Suprapubic skin (tissue), 4 donors: ENCODE results near the gene PLK5. TPM values are rescaled to one million over a fixed set of nuclear protein-coding genes. Genes with fewer than 3 reads are reported as not detected.

Source experiments
- DNase-seq, 2 donors: peaks; one replicate each; pipeline ENCODE4 v3.0.0-alpha.2; 2019; ENCODE audit warnings: low spot score in 2 of 2
- H3K27ac ChIP-seq: fragments of 200-600 bp; sonication (generic); one replicate; pipeline ENCODE4 v1.5.1; 2019
- H3K27me3 ChIP-seq: fragments of 200-600 bp; sonication (generic); one replicate; pipeline ENCODE4 v1.5.1; 2019
- H3K36me3 ChIP-seq: fragments of 200-600 bp; sonication (generic); one replicate; pipeline ENCODE4 v1.5.1; 2019
- H3K4me1 ChIP-seq: fragments of 200-600 bp; sonication (generic); one replicate; pipeline ENCODE4 v1.5.1; 2019
- H3K4me3 ChIP-seq: fragments of 200-600 bp; sonication (generic); one replicate; pipeline ENCODE4 v1.5.1; 2019; ENCODE audit warnings: mild to moderate bottlenecking
- H3K9me3 ChIP-seq: fragments of 200-600 bp; sonication (generic); one replicate; pipeline ENCODE4 v1.5.1; 2019
- CTCF ChIP-seq, 2 donors: fragments of 200-600 bp in 1 of 2; fragments of 450-650 bp in 1 of 2; sonication (generic) in 1 of 2; IDR thresholded peaks; one replicate each; pipeline ENCODE4 v1.5.1; 2016 to 2019; ENCODE audit warnings: antibody characterized with exemption in 2 of 2, mild to moderate bottlenecking in 1 of 2, moderate library complexity in 1 of 2
- EP300 ChIP-seq: sonication (generic); formaldehyde crosslinking; IDR thresholded peaks from one replicate; pipeline ENCODE4 v1.6.1; 2017; ENCODE audit warnings: antibody characterized with exemption
- POLR2A ChIP-seq, 2 donors: fragments of 450-650 bp; IDR thresholded peaks; one replicate each; pipeline ENCODE4 v1.6.1; 2017; ENCODE audit warnings: antibody characterized with exemption in 2 of 2, mild to moderate bottlenecking in 2 of 2, moderate library complexity in 2 of 2
- POLR2AphosphoS5 ChIP-seq, 3 donors: sonication (generic); formaldehyde crosslinking; IDR thresholded peaks; one replicate each; pipeline ENCODE4 v1.6.1; 2017; ENCODE audit warnings: antibody characterized with exemption in 3 of 3
- WGBS: methylation state at CpG from one replicate; pipeline ENCODE4 v1.1.5; 2018; 5-methylcytosine and 5-hydroxymethylcytosine counted together
- total RNA-seq, 4 donors: library from RNA; depleted of rRNA; stranded (reverse); fragments of >200 nt; gene quantifications; one replicate each; pipeline ENCODE4 v1.1.0, GENCODE V29; 2016

Gene PLK5
- total RNA-seq, 4 donors from 2014 or later: 0.23 to 1.2 TPM; not detected in 2

- no peaks in the 10 kb centered on the region for H3K4me1 ChIP-seq
- 84% methylated on average over 10 of the region's 10 CpGs for WGBS
- no peak for DNase-seq
Observed at GRCh38 chr19:1553415-1553814, 29.5 kb downstream of the PLK5 start.

GRCh38 chr19:1554968-1555367 is 31.1 kb downstream of the PLK5 start:
- 91% methylated on average over 24 of the region's 24 CpGs for WGBS
- Histone ChIP-seq H3K4me3 (no peak overlapping the region), H3K27me3 (no peaks in the 10 kb centered on the region), H3K36me3 (peaks cover 19% of the 10 kb centered on the region), H3K4me1 (no peaks in the 10 kb centered on the region), H3K9me3 (no peaks in the 10 kb centered on the region), H3K27ac (no peak overlapping the region)
- no peak for DNase-seq
- TF ChIP-seq POLR2A (IDR thresholded peaks at IDR 0.05): no peak
- no peak for TF ChIP-seq CTCF (IDR thresholded peaks at IDR 0.05)
- no peak for TF ChIP-seq POLR2AphosphoS5 (IDR thresholded peaks at IDR 0.05)
- TF ChIP-seq EP300: no peak

More at GRCh38 chr19:1553415-1553814, 29.5 kb downstream of the PLK5 start:
- H3K4me3 ChIP-seq: no peak overlapping the region
- no peaks in the 10 kb centered on the region for H3K9me3 ChIP-seq
- TF ChIP-seq EP300 (no peak), POLR2AphosphoS5 (IDR thresholded peaks at IDR 0.05) (no peak), CTCF (IDR thresholded peaks at IDR 0.05) (no peak), POLR2A (IDR thresholded peaks at IDR 0.05) (no peak)
- H3K27me3 ChIP-seq: no peaks in the 10 kb centered on the region
- no peak overlapping the region for H3K27ac ChIP-seq
- H3K36me3 ChIP-seq: peaks cover 19% of the 10 kb centered on the region

GRCh38 chr19:1555487-1556389 is 31.9 kb downstream of the PLK5 start:
- no peak for DNase-seq
- peaks cover 19% of the 10 kb centered on the region for H3K36me3 ChIP-seq
- no peak overlapping the region for H3K4me3 ChIP-seq
- 95% methylated on average over 105 of the region's 121 CpGs for WGBS
- TF ChIP-seq EP300 (no peak), CTCF (IDR thresholded peaks at IDR 0.05) (no peak), POLR2AphosphoS5 (IDR thresholded peaks at IDR 0.05) (no peak), POLR2A (IDR thresholded peaks at IDR 0.05) (no peak)
- no peaks in the 10 kb centered on the region for H3K9me3 ChIP-seq
- no peak overlapping the region for H3K27ac ChIP-seq
- peaks cover 5% of the 10 kb centered on the region for H3K4me1 ChIP-seq
- H3K27me3 ChIP-seq: no peaks in the 10 kb centered on the region

- H3K4me1 ChIP-seq: peaks cover 5% of the 10 kb centered on the region
- no peak overlapping the region for H3K4me3 ChIP-seq
- H3K36me3 ChIP-seq: peaks cover 19% of the 10 kb centered on the region
- H3K27me3 ChIP-seq: no peaks in the 10 kb centered on the region
- no peak for DNase-seq
- TF ChIP-seq EP300: no peak
- H3K27ac ChIP-seq: no peak overlapping the region
- WGBS: 93% methylated on average over 49 of the region's 66 CpGs
- H3K9me3 ChIP-seq: no peaks in the 10 kb centered on the region
Observed at GRCh38 chr19:1556390-1557070, 32.7 kb downstream of the PLK5 start.

- no peak overlapping the region for H3K27ac ChIP-seq
- H3K9me3 ChIP-seq: no peaks in the 10 kb centered on the region
- H3K36me3 ChIP-seq: peaks cover 19% of the 10 kb centered on the region
- H3K4me3 ChIP-seq: no peak overlapping the region
- H3K4me1 ChIP-seq: peaks cover 5% of the 10 kb centered on the region
- WGBS: 92% methylated on average over 6 of the region's 12 CpGs
- no peaks in the 10 kb centered on the region for H3K27me3 ChIP-seq
- TF ChIP-seq POLR2AphosphoS5 (IDR thresholded peaks at IDR 0.05) (no peak), EP300 (no peak), CTCF (IDR thresholded peaks at IDR 0.05) (no peak), POLR2A (IDR thresholded peaks at IDR 0.05) (no peak)
- no peak for DNase-seq
Observed at GRCh38 chr19:1558552-1558951, 34.7 kb downstream of the PLK5 start.
